IMR-90 (cell line): ENCODE data around the gene LUZP2. TPM values are rescaled to one million over a fixed set of nuclear protein-coding genes. Genes with fewer than 3 reads are reported as not detected.

ENCODE experiments used
- ATAC-seq: fragments of 200-7000 bp; cut with Tn5 transposase; 2 replicates; pipeline ENCODE4 v1.9.1; 2020; ENCODE audit warnings: low read depth, mild to moderate bottlenecking, moderate library complexity
- BruUV-seq: library from RNA; stranded (reverse); fragments of 400-500 nt; replicated peaks from 2 replicates; lab custom pipeline; 2021; lab: Mats Ljungman, UMichigan
- CTCF ChIA-PET: fragments of 300-600 bp; formaldehyde crosslinking; extraction: SDS; loops from one replicate; lab custom pipeline; 2021; ENCODE audit warnings: antibody characterized with exemption; lab: Yijun Ruan, JAX
- POLR2A ChIA-PET: fragments of 300-600 bp; sonication (Branson Sonifier 250); formaldehyde crosslinking; loops from one replicate; lab custom pipeline; 2022; ENCODE audit warnings: antibody characterized with exemption; ENCODE audit not compliant: unreplicated experiment; lab: Charles Lee
- DNase-seq: peaks from one replicate; pipeline ENCODE4 v3.0.0; 2013
- H2AFZ ChIP-seq: replicated peaks from 2 replicates; pipeline ENCODE3; 2013; ENCODE audit warnings: low read length, mild to moderate bottlenecking; ENCODE audit not compliant: poor library complexity
- H2AK5ac ChIP-seq: 2 replicates; pipeline ENCODE4 v1.6.1; 2013; ENCODE audit warnings: low read depth, low read length, inconsistent platforms
- H2AK9ac ChIP-seq: replicated peaks from 2 replicates; pipeline ENCODE3; 2013; ENCODE audit warnings: mild to moderate bottlenecking, low read depth, low read length, moderate library complexity; ENCODE audit not compliant: poor library complexity
- H2BK120ac ChIP-seq: 2 replicates; pipeline ENCODE4 v1.6.1; 2013; ENCODE audit warnings: low read depth, low read length, inconsistent platforms
- H2BK15ac ChIP-seq: 3 replicates; pipeline ENCODE4 v1.6.1; 2013; ENCODE audit warnings: low read depth, low read length, inconsistent platforms
- H2BK20ac ChIP-seq: 2 replicates; pipeline ENCODE4 v1.6.1; 2013; ENCODE audit warnings: low read depth, mild to moderate bottlenecking, inconsistent platforms, low read length, moderate library complexity
- H2BK5ac ChIP-seq: 2 replicates; pipeline ENCODE4 v1.6.1; 2013; ENCODE audit warnings: mild to moderate bottlenecking, low read depth, low read length, inconsistent platforms; ENCODE audit not compliant: poor library complexity, severe bottlenecking
- H3K14ac ChIP-seq: replicated peaks from 2 replicates; pipeline ENCODE4 v1.6.1; 2013; ENCODE audit warnings: low read depth, low read length, inconsistent platforms
- H3K18ac ChIP-seq: 2 replicates; pipeline ENCODE4 v1.6.1; 2013; ENCODE audit warnings: low read depth, low read length, control low read depth
- H3K23ac ChIP-seq: 2 replicates; pipeline ENCODE4 v1.6.1; 2013; ENCODE audit warnings: low read depth, low read length, inconsistent platforms
- H3K27ac ChIP-seq: 2 replicates; pipeline ENCODE4 v1.5.1; 2013; ENCODE audit warnings: mild to moderate bottlenecking, control low read depth, low read length; ENCODE audit not compliant: insufficient read depth
- H3K27me3 ChIP-seq: 2 replicates; pipeline ENCODE4 v1.6.1; 2013; ENCODE audit warnings: low read length; ENCODE audit not compliant: control insufficient read depth, insufficient read depth
- H3K36me3 ChIP-seq: 2 replicates; pipeline ENCODE4 v1.6.1; 2013; ENCODE audit warnings: low read length, mixed read lengths; ENCODE audit not compliant: control insufficient read depth, insufficient read depth
- H3K4ac ChIP-seq: 2 replicates; pipeline ENCODE4 v1.6.1; 2013; ENCODE audit warnings: low read depth, low read length, inconsistent platforms
- H3K4me1 ChIP-seq: 2 replicates; pipeline ENCODE4 v1.6.1; 2013; ENCODE audit warnings: low read length, mixed read lengths; ENCODE audit not compliant: control insufficient read depth, insufficient read depth
- H3K4me2 ChIP-seq: 2 replicates; pipeline ENCODE4 v1.6.1; 2013; ENCODE audit warnings: low read depth, mild to moderate bottlenecking, control low read depth, low read length, moderate library complexity
- H3K4me3 ChIP-seq: 2 replicates; pipeline ENCODE4 v1.5.1; 2013; ENCODE audit warnings: low read depth, mild to moderate bottlenecking, control low read depth, low read length, moderate library complexity; ENCODE audit not compliant: insufficient read depth
- H3K56ac ChIP-seq: 2 replicates; pipeline ENCODE4 v1.6.1; 2013; ENCODE audit warnings: low read length, inconsistent platforms; ENCODE audit not compliant: insufficient read depth; ENCODE audit errors: extremely low read depth
- H3K79me1 ChIP-seq, 2 experiments: 2 replicates each; pipeline ENCODE4 v1.6.1; 2013; ENCODE audit warnings: low read length in 2 of 2, inconsistent platforms in 1 of 2, low read depth in 1 of 2
- H3K9ac ChIP-seq: 2 replicates; pipeline ENCODE4 v1.6.1; 2013; ENCODE audit warnings: low read depth, low read length, control low read depth
- H3K9me1 ChIP-seq: 2 replicates; pipeline ENCODE4 v1.6.1; 2013; ENCODE audit warnings: low read length, inconsistent platforms; ENCODE audit not compliant: insufficient read depth
- H3K9me3 ChIP-seq: 2 replicates; pipeline ENCODE4 v1.6.1; 2013; ENCODE audit warnings: low read length; ENCODE audit not compliant: control insufficient read depth, insufficient read depth
- H4K20me1 ChIP-seq: 2 replicates; pipeline ENCODE4 v1.6.1; 2013; ENCODE audit warnings: low read length, inconsistent platforms; ENCODE audit not compliant: insufficient read depth
- H4K5ac ChIP-seq: 2 replicates; pipeline ENCODE4 v1.6.1; 2013; ENCODE audit warnings: mild to moderate bottlenecking, low read depth, low read length, control low read depth
- H4K8ac ChIP-seq, 2 experiments: 2 replicates each; pipeline ENCODE4 v1.6.1; 2013; ENCODE audit warnings: low read depth in 2 of 2, low read length in 2 of 2, control low read depth in 1 of 2, inconsistent platforms in 1 of 2
- H4K91ac ChIP-seq: 2 replicates; pipeline ENCODE4 v1.6.1; 2013; ENCODE audit warnings: low read depth, low read length, inconsistent platforms; ENCODE audit not compliant: insufficient read depth
- CEBPB ChIP-seq: IDR thresholded peaks from 2 replicates; pipeline ENCODE4 v1.6.1; 2012; ENCODE audit warnings: low read depth, low read length, improper control_type of control experiment
- CHD1 ChIP-seq: IDR thresholded peaks from 2 replicates; pipeline ENCODE4 v1.6.1; 2012; ENCODE audit warnings: low read depth, low read length, improper control_type of control experiment
- MAFK ChIP-seq: IDR thresholded peaks from 2 replicates; pipeline ENCODE4 v1.6.1; 2012; ENCODE audit warnings: low read depth, low read length, improper control_type of control experiment
- MAZ ChIP-seq: IDR thresholded peaks from 2 replicates; pipeline ENCODE4 v1.6.1; 2012; ENCODE audit warnings: low read depth, mild to moderate bottlenecking, low read length, improper control_type of control experiment, moderate library complexity, borderline replicate concordance
- MXI1 ChIP-seq: IDR thresholded peaks from 2 replicates; pipeline ENCODE4 v1.6.1; 2012; ENCODE audit warnings: low read depth, mild to moderate bottlenecking, low read length, moderate library complexity, borderline replicate concordance
- RAD21 ChIP-seq: IDR thresholded peaks from 2 replicates; pipeline ENCODE4 v1.6.1; 2012; ENCODE audit warnings: low read length, improper control_type of control experiment
- RFX5 ChIP-seq: IDR thresholded peaks from 2 replicates; pipeline ENCODE4 v1.8.0; 2012; ENCODE audit warnings: low read depth, mild to moderate bottlenecking, low read length, moderate library complexity
- SMC3 ChIP-seq: fragments of 150-350 bp; IDR thresholded peaks from 2 replicates; pipeline ENCODE4 v1.6.1; 2016; ENCODE audit warnings: low read depth, mild to moderate bottlenecking, antibody characterized with exemption, low read length, moderate library complexity
- WGBS, 2 experiments: methylation state at CpG; one replicate each; pipeline versions ENCODE4 v1.1.5 to v1.1.7; 2013; ENCODE audit warnings: missing lambda C conversion rate in 2 of 2; ENCODE audit not compliant: insufficient read length in 1 of 2; ENCODE audit errors: extremely low coverage in 2 of 2; 5-methylcytosine and 5-hydroxymethylcytosine counted together
- dilution Hi-C: fragments of 300-500 bp; cut with HindIII; formaldehyde crosslinking; loops from one replicate; pipeline ENCODE4 v1.14.3; 2018; ENCODE audit warnings: low sequenced_read_pairs; ENCODE audit not compliant: unreplicated experiment
- in situ Hi-C: fragments of 300-500 bp; cut with MboI; formaldehyde crosslinking; loops from 3 replicates; pipeline ENCODE4 v1.14.3; 2019; ENCODE audit warnings: low sequenced_read_pairs, inconsistent platforms, mixed read lengths
- intact Hi-C: fragments of 100-400 bp; cut with micrococcal nuclease; formaldehyde crosslinking; loops from 2 replicates; pipeline ENCODE4 v1.10.0; 2022
- polyA plus RNA-seq, 3 experiments: library from polyadenylated mRNA; depleted of rRNA; stranded (reverse); fragments of >200 nt; gene quantifications; 2 replicates each; pipeline ENCODE4 v1.2.3, GENCODE V29; 2012; ENCODE audit warnings: low replicate concordance in 1 of 3
- total RNA-seq: library from RNA; depleted of rRNA; stranded (reverse); fragments of >200 nt; gene quantifications from 2 replicates; pipeline ENCODE4 v1.2.3, GENCODE V29; 2012
- TF ChIP-seq, protein P1 (sequence below): fragments of 150-350 bp; IDR thresholded peaks from 2 replicates; pipeline ENCODE4 v1.6.1; 2017; ENCODE audit warnings: mild to moderate bottlenecking, antibody characterized with exemption, low read length, low read depth
- TF ChIP-seq, protein P2 (sequence below): fragments of 150-350 bp; IDR thresholded peaks from 2 replicates; pipeline ENCODE4 v1.6.1; 2016; ENCODE audit warnings: low read depth, mild to moderate bottlenecking, low read length, moderate library complexity, borderline replicate concordance

Gene LUZP2
- total and polyA plus RNA-seq, 2 of the 4 experiments (the other 2 are of a cell fraction) = 0.89 to 2.0 TPM

DNA sequence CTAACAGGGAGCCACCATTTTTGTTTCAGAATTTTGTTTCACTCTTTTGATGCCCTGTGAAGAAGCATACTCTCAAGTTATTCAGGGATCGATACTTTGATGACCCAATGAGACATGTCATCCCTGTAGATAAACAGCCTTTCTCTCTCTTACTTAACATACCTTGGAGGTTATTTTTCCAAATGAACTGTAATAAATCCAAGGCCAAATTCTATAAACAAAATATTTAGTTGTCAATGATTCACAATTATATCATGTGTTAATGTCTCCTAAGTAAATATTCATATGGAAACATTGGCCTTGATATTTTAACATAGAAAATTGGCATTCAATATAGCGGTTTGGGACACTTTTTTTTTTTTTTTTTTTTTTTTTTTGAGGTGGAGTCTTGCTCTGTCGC is 97.5 kb downstream of the LUZP2 start:
- H3K9ac ChIP-seq = no peak overlapping the region
- no CpG with 5 or more reads among the region's 3 CpGs for WGBS, 2 experiments
- no peaks in the 10 kb centered on the region for H3K9me1 ChIP-seq
- in situ Hi-C loops (no loop called here), dilution Hi-C loops (no loop called here), intact Hi-C loops (no loop called here)
- DNase-seq = no peak
- no peak overlapping the region for H3K14ac ChIP-seq
- H2AK9ac ChIP-seq = no peak overlapping the region
- ATAC-seq = no peak
- no peak overlapping the region for H3K56ac ChIP-seq
- ChIA-PET CTCF (no interaction called here), POLR2A (no interaction called here)
- H3K4ac ChIP-seq = no peak overlapping the region
- no peak overlapping the region for H2BK15ac ChIP-seq
- H2BK120ac ChIP-seq = no peak overlapping the region
- no peak overlapping the region for H3K18ac ChIP-seq
- H3K27me3 ChIP-seq = no peaks in the 10 kb centered on the region
- H3K27ac ChIP-seq = no peak overlapping the region
- H2BK20ac ChIP-seq = no peak overlapping the region
- no peak overlapping the region for H2AK5ac ChIP-seq
- H3K36me3 ChIP-seq = no peaks in the 10 kb centered on the region
- H3K4me3 ChIP-seq = no peak overlapping the region
- no peak overlapping the region for H4K5ac ChIP-seq
- no peak overlapping the region for H2BK5ac ChIP-seq
- H3K79me1 ChIP-seq = no peaks in the 10 kb centered on the region
- no peaks in the 10 kb centered on the region for H4K20me1 ChIP-seq
- no peak overlapping the region for H4K91ac ChIP-seq
- no peak overlapping the region for H3K23ac ChIP-seq
- no peak for TF ChIP-seq MAFK
- TF ChIP-seq, protein P1, sequence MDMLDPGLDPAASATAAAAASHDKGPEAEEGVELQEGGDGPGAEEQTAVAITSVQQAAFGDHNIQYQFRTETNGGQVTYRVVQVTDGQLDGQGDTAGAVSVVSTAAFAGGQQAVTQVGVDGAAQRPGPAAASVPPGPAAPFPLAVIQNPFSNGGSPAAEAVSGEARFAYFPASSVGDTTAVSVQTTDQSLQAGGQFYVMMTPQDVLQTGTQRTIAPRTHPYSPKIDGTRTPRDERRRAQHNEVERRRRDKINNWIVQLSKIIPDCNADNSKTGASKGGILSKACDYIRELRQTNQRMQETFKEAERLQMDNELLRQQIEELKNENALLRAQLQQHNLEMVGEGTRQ = no peak
- TF ChIP-seq CHD1 = no peak
- TF ChIP-seq, protein P2, sequence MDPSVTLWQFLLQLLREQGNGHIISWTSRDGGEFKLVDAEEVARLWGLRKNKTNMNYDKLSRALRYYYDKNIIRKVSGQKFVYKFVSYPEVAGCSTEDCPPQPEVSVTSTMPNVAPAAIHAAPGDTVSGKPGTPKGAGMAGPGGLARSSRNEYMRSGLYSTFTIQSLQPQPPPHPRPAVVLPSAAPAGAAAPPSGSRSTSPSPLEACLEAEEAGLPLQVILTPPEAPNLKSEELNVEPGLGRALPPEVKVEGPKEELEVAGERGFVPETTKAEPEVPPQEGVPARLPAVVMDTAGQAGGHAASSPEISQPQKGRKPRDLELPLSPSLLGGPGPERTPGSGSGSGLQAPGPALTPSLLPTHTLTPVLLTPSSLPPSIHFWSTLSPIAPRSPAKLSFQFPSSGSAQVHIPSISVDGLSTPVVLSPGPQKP = no peak
- no peak for TF ChIP-seq MXI1
- no peak for TF ChIP-seq RAD21
- TF ChIP-seq CEBPB = no peak
- TF ChIP-seq RFX5 = no peak
- TF ChIP-seq MAZ = no peak
- TF ChIP-seq SMC3 = no peak
- H3K4me1 ChIP-seq = peaks cover 4% of the 10 kb centered on the region
- H3K9me3 ChIP-seq = no peaks in the 10 kb centered on the region
- no peak overlapping the region for H4K8ac ChIP-seq
- no peak overlapping the region for H2AFZ ChIP-seq
- no peak overlapping the region for H3K4me2 ChIP-seq
- BruUV-seq = no TSS peak
